Activated CD4-positive, alpha-beta T cell treated with anti-CD3 and anti-CD28 coated beads for 36 hours (primary cell): ENCODE data around the gene FAM114A1. TPM values are rescaled to one million over a fixed set of nuclear protein-coding genes. Genes with fewer than 3 reads are reported as not detected.

Experiments
- ATAC-seq: fragments of 200-7000 bp; cut with Tn5 transposase; one replicate; pipeline ENCODE4 v1.10.0; 2021; ENCODE audit warnings: mild to moderate bottlenecking, moderate library complexity
- CTCF ChIA-PET: fragments of 350-600 bp; sonication (Branson Sonifier 250); formaldehyde crosslinking; loops from one replicate; lab custom pipeline; 2021; ENCODE audit warnings: antibody characterized with exemption; lab: Charles Lee
- POLR2A ChIA-PET: fragments of 350-600 bp; sonication (Branson Sonifier 250); formaldehyde crosslinking; loops from one replicate; lab custom pipeline; 2021; ENCODE audit warnings: antibody characterized with exemption, inconsistent platforms; lab: Charles Lee
- DNase-seq: peaks from one replicate; pipeline ENCODE4 v3.0.0-alpha.2; 2020
- H3K27ac Mint-ChIP-seq: one replicate; pipeline ENCODE4 v1.8.0; 2021; ENCODE audit warnings: mixed read lengths
- H3K27me3 Mint-ChIP-seq: one replicate; pipeline ENCODE4 v1.8.0; 2021; ENCODE audit warnings: mixed read lengths
- H3K36me3 Mint-ChIP-seq: one replicate; pipeline ENCODE4 v1.8.0; 2021; ENCODE audit warnings: low read depth, mixed read lengths
- H3K4me1 Mint-ChIP-seq: one replicate; pipeline ENCODE4 v1.8.0; 2021; ENCODE audit warnings: mixed read lengths
- H3K4me3 Mint-ChIP-seq: one replicate; pipeline ENCODE4 v1.8.0; 2021; ENCODE audit warnings: mild to moderate bottlenecking, moderate library complexity, mixed read lengths
- H3K9me3 Mint-ChIP-seq: one replicate; pipeline ENCODE4 v1.8.0; 2021; ENCODE audit warnings: low read depth, mixed read lengths
- intact Hi-C, 2 experiments: fragments of 100-400 bp; cut with DNase I in 1 of 2; cut with micrococcal nuclease in 1 of 2; formaldehyde crosslinking; loops; one replicate each; pipeline versions ENCODE4 v1.14.2 to v1.15.1; 2022 to 2024; cut with DNase I, micrococcal nuclease
- total RNA-seq, 2 experiments: library from RNA; stranded (reverse); gene quantifications; one replicate each; pipeline ENCODE4 v1.2.3, GENCODE V29; 2021

FAM114A1 gene
- total RNA-seq, 2 experiments from 2014 or later = 0.26 to 0.32 TPM

DNA sequence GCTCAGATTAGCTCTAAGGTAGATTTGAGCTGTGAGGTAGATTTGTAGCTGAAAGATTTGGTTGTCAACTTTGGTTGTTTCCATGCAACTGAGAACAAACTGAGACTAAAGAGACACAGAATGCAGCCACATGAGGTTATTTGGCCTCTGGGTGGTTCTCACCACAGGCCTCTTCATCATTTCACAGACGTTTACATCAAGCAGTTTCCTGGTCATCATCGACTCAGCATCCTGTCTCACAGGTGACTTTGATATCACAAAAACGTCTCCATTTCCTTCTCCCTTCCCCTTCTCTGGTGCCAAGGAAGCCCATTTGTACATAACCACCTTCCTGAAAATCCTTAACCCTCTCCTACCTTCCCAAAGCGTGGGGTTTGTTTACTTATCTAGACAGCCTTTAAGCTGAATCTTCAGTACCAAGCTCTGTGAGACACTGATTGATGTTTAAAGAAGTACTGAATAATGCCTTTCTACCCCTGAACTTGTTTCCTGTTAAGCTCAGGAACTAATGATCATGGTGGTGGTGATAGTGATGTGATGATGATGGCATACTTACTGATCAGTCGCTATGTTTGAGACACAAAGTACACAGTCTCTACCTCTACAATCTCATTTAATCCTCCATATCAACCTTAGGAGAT lies 81.9 kb downstream of the FAM114A1 start:
- Mint-ChIP-seq H3K9me3 (no peaks in the 10 kb centered on the region), H3K36me3 (no peaks in the 10 kb centered on the region), H3K4me3 (no peak overlapping the region), H3K27ac (peak overlapping the region; percentile 81), H3K27me3 (no peaks in the 10 kb centered on the region), H3K4me1 (peaks cover 31% of the 10 kb centered on the region)
- intact Hi-C loops = loop anchor here (5.0 to 10.0 kb wide), 2 partner anchors 33 to 785 kb away; no protein-coding TSS in a partner anchor
- DNase-seq = peak; percentile 65
- CTCF ChIA-PET = interaction anchor here (0.6 to 2.8 kb wide), 10 partner anchors 9 to 185 kb away, joined by 3 to 10 read pairs (median 4); no protein-coding TSS in a partner anchor
- peak; percentile 81 for ATAC-seq
- POLR2A ChIA-PET = interaction anchor here (0.6 to 1.7 kb wide), 5 partner anchors 8 to 817 kb away, joined by 3 to 9 read pairs (median 4); no protein-coding TSS in a partner anchor

GRCh38 chr4:38950159-38950558 lies 82.6 kb downstream of the FAM114A1 start:
- no peaks in the 10 kb centered on the region for H3K9me3 Mint-ChIP-seq
- DNase-seq = no peak
- no peak overlapping the region for H3K27ac Mint-ChIP-seq
- ChIA-PET CTCF (interaction anchor here (0.6 to 2.8 kb wide), 7 partner anchors 9 to 185 kb away, joined by 3 to 10 read pairs (median 3); no protein-coding TSS in a partner anchor), POLR2A (interaction anchor here (1.0 to 1.7 kb wide), 2 partner anchors 9 to 818 kb away, joined by 3 to 9 read pairs; no protein-coding TSS in a partner anchor)
- H3K27me3 Mint-ChIP-seq = no peaks in the 10 kb centered on the region
- no peak overlapping the region for H3K4me3 Mint-ChIP-seq
- H3K36me3 Mint-ChIP-seq = no peaks in the 10 kb centered on the region
- peaks cover 31% of the 10 kb centered on the region for H3K4me1 Mint-ChIP-seq
- no peak for ATAC-seq
- intact Hi-C loops = loop anchor here in 1 of 2 experiments (10.0 kb wide), 1 partner anchor 785 kb away; no protein-coding TSS in a partner anchor

- Mint-ChIP-seq H3K4me1 (peaks cover 31% of the 10 kb centered on the region), H3K4me3 (no peak overlapping the region), H3K9me3 (no peaks in the 10 kb centered on the region), H3K36me3 (no peaks in the 10 kb centered on the region), H3K27me3 (no peaks in the 10 kb centered on the region), H3K27ac (no peak overlapping the region)
- CTCF ChIA-PET = interaction anchor here (0.6 to 1.7 kb wide), 2 partner anchors 10 to 1262 kb away, joined by 3 to 8 read pairs; no protein-coding TSS in a partner anchor
- POLR2A ChIA-PET = interaction anchor here (1.4 kb wide), 1 partner anchor 10 kb away, joined by 3 read pairs; no protein-coding TSS in a partner anchor
- ATAC-seq (no peak), DNase-seq (no peak)
- intact Hi-C loops = loop anchor here in 1 of 2 experiments (10.0 kb wide), 1 partner anchor 786 kb away; no protein-coding TSS in a partner anchor
Measured at GRCh38 chr4:38950734-38951133, 83.1 kb downstream of the FAM114A1 start.

GRCh38 chr4:38951598-38951997 lies 84.0 kb downstream of the FAM114A1 start:
- intact Hi-C loops = loop anchor here in 1 of 2 experiments (10.0 kb wide), 1 partner anchor 787 kb away; no protein-coding TSS in a partner anchor
- CTCF ChIA-PET = no interaction called here
- peak; percentile 52 for ATAC-seq

DNA sequence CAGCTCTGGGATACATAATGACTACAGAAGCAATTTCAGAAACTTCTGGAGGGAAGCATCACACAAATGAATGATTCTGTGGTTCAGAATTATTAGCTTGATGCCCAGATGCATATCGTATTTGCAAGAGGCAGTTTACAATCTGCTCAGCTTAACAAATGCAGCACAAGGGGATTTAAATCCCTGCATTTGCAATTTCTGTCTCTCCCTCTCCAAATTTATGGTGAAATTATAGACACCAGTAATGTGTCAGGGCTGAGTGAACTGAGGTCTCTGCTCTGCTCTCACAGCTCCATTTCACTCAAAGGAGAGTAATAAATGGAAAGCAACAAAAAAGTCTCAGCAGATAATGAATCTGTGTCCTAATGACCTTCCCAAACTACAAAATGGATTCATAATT lies 84.4 kb downstream of the FAM114A1 start:
- ATAC-seq (no peak), DNase-seq (no peak)
- H3K36me3 Mint-ChIP-seq = no peaks in the 10 kb centered on the region
- no peaks in the 10 kb centered on the region for H3K9me3 Mint-ChIP-seq
- POLR2A ChIA-PET = interaction anchor here (1.4 kb wide), 1 partner anchor 11 kb away, joined by 3 read pairs; no protein-coding TSS in a partner anchor
- H3K4me1 Mint-ChIP-seq = peaks cover 38% of the 10 kb centered on the region
- H3K27me3 Mint-ChIP-seq = no peaks in the 10 kb centered on the region
- peak overlapping the region; percentile 29 for H3K27ac Mint-ChIP-seq
- no peak overlapping the region for H3K4me3 Mint-ChIP-seq
- CTCF ChIA-PET = no interaction called here
- intact Hi-C loops = loop anchor here in 1 of 2 experiments (10.0 kb wide), 1 partner anchor 787 kb away; no protein-coding TSS in a partner anchor

More at GRCh38 chr4:38951598-38951997, 84.0 kb downstream of the FAM114A1 start:
- peaks cover 35% of the 10 kb centered on the region for H3K4me1 Mint-ChIP-seq
- peak overlapping the region; percentile 29 for H3K27ac Mint-ChIP-seq
- no peak for DNase-seq
- no peaks in the 10 kb centered on the region for H3K27me3 Mint-ChIP-seq
- no peak overlapping the region for H3K4me3 Mint-ChIP-seq
- H3K9me3 Mint-ChIP-seq = no peaks in the 10 kb centered on the region
- POLR2A ChIA-PET = interaction anchor here (1.4 kb wide), 1 partner anchor 11 kb away, joined by 3 read pairs; no protein-coding TSS in a partner anchor
- no peaks in the 10 kb centered on the region for H3K36me3 Mint-ChIP-seq

DNA sequence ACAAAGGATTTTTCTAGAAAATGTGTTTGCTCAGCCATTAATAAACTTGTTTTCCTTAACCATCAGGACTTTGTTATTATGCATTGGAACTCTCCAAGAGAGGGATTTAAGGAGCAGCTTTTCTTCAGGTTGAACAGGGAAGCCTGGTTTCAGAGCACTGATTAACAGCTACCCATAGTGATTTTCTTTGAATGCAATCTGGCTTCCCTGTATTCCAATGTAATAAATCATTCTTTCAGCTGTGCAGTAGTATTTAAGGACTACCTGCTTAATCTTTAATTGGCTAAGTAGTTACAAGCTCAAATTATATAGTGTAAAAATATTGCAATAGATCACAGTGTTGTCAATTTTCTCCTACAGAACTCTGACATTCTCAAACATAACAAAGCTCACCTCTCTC lies 87.1 kb downstream of the FAM114A1 start:
- ChIA-PET CTCF (interaction anchor here (0.5 to 0.7 kb wide), 2 partner anchors 11 to 114 kb away, joined by 3 to 5 read pairs; no protein-coding TSS in a partner anchor), POLR2A (no interaction called here)
- Mint-ChIP-seq H3K27me3 (no peaks in the 10 kb centered on the region), H3K4me1 (peaks cover 46% of the 10 kb centered on the region), H3K9me3 (peaks cover 5% of the 10 kb centered on the region), H3K36me3 (peaks cover 5% of the 10 kb centered on the region), H3K27ac (no peak overlapping the region), H3K4me3 (no peak overlapping the region)
- ATAC-seq (no peak), DNase-seq (no peak)
- intact Hi-C loops = loop anchor here in 1 of 2 experiments (5.0 to 10.0 kb wide), 3 partner anchors 78 to 790 kb away; partner anchors contain the start of gene TMEM156

- Mint-ChIP-seq H3K4me3 (no peak overlapping the region), H3K4me1 (peaks cover 36% of the 10 kb centered on the region), H3K9me3 (peaks cover 8% of the 10 kb centered on the region), H3K27me3 (no peaks in the 10 kb centered on the region), H3K36me3 (peaks cover 5% of the 10 kb centered on the region), H3K27ac (peak overlapping the region; percentile 8)
- ChIA-PET CTCF (interaction anchor here (1.1 to 1.3 kb wide), 3 partner anchors 13 to 28 kb away, joined by 3 to 5 read pairs (median 4); no protein-coding TSS in a partner anchor), POLR2A (no interaction called here)
- DNase-seq (no peak), ATAC-seq (no peak)
- intact Hi-C loops = loop anchor here in 1 of 2 experiments (5.0 to 10.0 kb wide), 3 partner anchors 76 to 791 kb away; partner anchors contain the start of gene TMEM156
Measured at GRCh38 chr4:38955957-38956356, 88.4 kb downstream of the FAM114A1 start.

DNA sequence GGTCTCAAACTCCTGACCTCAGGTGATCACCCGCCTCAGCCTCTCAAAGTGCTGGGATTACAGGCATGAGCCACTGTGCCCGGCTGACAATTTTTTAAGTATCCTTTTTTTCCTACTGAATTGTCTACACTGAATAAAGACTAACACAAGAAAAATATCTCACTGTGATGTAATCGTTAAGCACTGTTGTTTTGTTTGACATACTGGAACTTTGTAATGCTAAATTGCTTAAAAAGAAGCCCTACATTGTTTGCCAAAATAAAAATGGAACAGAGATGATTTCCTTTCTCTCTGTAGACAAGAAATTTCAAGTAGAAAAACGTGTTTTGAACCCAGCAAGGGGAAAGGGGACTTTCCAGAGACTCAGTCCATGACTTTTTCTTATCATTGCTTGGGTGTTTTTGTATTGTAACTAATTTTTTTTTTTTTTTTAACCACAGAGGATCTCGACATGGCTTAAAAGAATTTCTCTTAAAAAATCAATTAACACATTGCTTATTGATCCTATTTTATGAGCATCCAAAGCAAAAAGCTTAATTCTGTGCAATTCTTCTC lies 89.7 kb downstream of the FAM114A1 start:
- DNase-seq (no peak), ATAC-seq (peak; percentile 30)
- POLR2A ChIA-PET = interaction anchor here (0.8 to 1.2 kb wide), 3 partner anchors 9 to 29 kb away, joined by 3 to 4 read pairs (median 4); no protein-coding TSS in a partner anchor
- peaks cover 5% of the 10 kb centered on the region for H3K36me3 Mint-ChIP-seq
- H3K4me1 Mint-ChIP-seq = peaks cover 33% of the 10 kb centered on the region
- H3K4me3 Mint-ChIP-seq = peak overlapping the region; percentile 16
- CTCF ChIA-PET = no interaction called here
- peaks cover 14% of the 10 kb centered on the region for H3K9me3 Mint-ChIP-seq
- intact Hi-C loops = loop anchor here in 1 of 2 experiments (5.0 to 10.0 kb wide), 3 partner anchors 75 to 793 kb away; partner anchors contain the start of gene TMEM156
- H3K27ac Mint-ChIP-seq = peak overlapping the region; percentile 94
- no peaks in the 10 kb centered on the region for H3K27me3 Mint-ChIP-seq

GRCh38 chr4:38957893-38958292 lies 90.3 kb downstream of the FAM114A1 start:
- POLR2A ChIA-PET = interaction anchor here (0.8 to 1.2 kb wide), 3 partner anchors 9 to 28 kb away, joined by 3 to 4 read pairs (median 4); no protein-coding TSS in a partner anchor
- H3K4me1 Mint-ChIP-seq = peaks cover 33% of the 10 kb centered on the region
- peak overlapping the region; percentile 84 for H3K27ac Mint-ChIP-seq
- ATAC-seq = peak; percentile 85
- peak; percentile 34 for DNase-seq
- H3K36me3 Mint-ChIP-seq = peaks cover 5% of the 10 kb centered on the region
- peak overlapping the region; percentile 16 for H3K4me3 Mint-ChIP-seq
- intact Hi-C loops = loop anchor here (1.0 to 10.0 kb wide), 7 partner anchors 19 to 793 kb away; partner anchors contain the start of gene TMEM156 (in 2 of the 2)
- H3K9me3 Mint-ChIP-seq = peaks cover 14% of the 10 kb centered on the region
- CTCF ChIA-PET = interaction anchor here (0.5 to 0.8 kb wide), 2 partner anchors 17 to 89 kb away, joined by 3 read pairs; no protein-coding TSS in a partner anchor
- no peaks in the 10 kb centered on the region for H3K27me3 Mint-ChIP-seq

GRCh38 chr4:38958453-38959190 lies 91.0 kb downstream of the FAM114A1 start:
- intact Hi-C loops = loop anchor here (1.0 to 10.0 kb wide), 7 partner anchors 19 to 794 kb away; partner anchors contain the start of gene TMEM156 (in 2 of the 2)
- CTCF ChIA-PET = interaction anchor here (0.5 to 1.0 kb wide), 6 partner anchors 9 to 184 kb away, joined by 3 to 4 read pairs (median 3); no protein-coding TSS in a partner anchor
- H3K9me3 Mint-ChIP-seq = peaks cover 14% of the 10 kb centered on the region

More at GRCh38 chr4:38958453-38959190, 91.0 kb downstream of the FAM114A1 start:
- Mint-ChIP-seq H3K27ac (peak overlapping the region; percentile 84), H3K36me3 (peaks cover 5% of the 10 kb centered on the region), H3K27me3 (no peaks in the 10 kb centered on the region), H3K4me3 (no peak overlapping the region), H3K4me1 (peaks cover 33% of the 10 kb centered on the region)
- POLR2A ChIA-PET = interaction anchor here (0.5 to 1.2 kb wide), 5 partner anchors 10 to 27 kb away, joined by 3 to 7 read pairs (median 4); no protein-coding TSS in a partner anchor
- DNase-seq (no peak), ATAC-seq (peak; percentile 57)
